IPS-11a (cell line): Measurements from ENCODE around the gene MVB12A.

ENCODE experiments used
- H3K4me3 ChIP-seq: one replicate; pipeline ENCODE4 v1.5.1; 2013; ENCODE audit warnings: low read depth, low read length, control low read depth

MVB12A gene

DNA sequence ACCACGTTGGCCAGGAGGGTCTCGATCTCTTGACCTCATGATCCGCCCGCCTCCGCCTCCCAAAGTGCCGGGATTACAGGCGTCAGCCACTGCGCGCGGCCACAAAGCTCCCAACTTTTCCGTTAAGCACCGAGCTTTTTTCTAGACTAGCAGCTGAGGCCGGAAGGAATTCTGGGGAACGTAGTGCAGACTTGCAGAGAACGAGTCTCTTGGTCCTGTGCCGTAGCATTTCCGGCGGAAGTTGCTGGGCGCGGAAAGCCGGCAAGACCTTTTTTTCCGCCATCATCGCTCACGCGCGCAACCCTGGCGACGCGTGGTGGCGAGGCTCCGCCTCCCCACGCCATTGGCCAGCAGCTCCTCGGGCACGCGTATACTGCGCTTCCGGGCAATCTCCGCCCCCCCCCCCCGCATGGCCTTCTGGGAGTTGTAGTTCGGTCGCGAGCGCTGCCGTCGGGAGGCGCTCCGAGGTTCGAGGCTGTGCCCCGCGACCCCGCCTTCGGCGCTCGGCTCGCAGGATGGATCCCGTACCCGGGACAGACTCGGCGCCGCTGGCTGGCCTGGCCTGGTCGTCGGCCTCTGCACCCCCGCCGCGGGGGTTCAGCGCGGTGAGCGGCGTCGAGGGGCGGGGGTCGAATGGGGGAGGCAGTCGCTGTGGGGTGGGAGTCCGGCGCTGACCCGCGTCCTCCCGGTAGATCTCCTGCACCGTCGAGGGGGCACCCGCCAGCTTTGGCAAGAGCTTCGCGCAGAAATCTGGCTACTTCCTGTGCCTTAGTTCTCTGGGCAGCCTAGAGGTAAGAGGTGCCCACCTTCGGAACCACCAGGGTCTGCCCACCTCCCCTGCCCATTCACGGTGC lies at the start of gene MVB12A:
Gene MVB12A, plus strand, starts transcription at position 427 of the 854 bp plus-strand sequence. Its CDS starts 89 bp downstream, at position 516.
- H3K4me3 ChIP-seq = peak within 1 kb of the TSS; percentile 56

DNA sequence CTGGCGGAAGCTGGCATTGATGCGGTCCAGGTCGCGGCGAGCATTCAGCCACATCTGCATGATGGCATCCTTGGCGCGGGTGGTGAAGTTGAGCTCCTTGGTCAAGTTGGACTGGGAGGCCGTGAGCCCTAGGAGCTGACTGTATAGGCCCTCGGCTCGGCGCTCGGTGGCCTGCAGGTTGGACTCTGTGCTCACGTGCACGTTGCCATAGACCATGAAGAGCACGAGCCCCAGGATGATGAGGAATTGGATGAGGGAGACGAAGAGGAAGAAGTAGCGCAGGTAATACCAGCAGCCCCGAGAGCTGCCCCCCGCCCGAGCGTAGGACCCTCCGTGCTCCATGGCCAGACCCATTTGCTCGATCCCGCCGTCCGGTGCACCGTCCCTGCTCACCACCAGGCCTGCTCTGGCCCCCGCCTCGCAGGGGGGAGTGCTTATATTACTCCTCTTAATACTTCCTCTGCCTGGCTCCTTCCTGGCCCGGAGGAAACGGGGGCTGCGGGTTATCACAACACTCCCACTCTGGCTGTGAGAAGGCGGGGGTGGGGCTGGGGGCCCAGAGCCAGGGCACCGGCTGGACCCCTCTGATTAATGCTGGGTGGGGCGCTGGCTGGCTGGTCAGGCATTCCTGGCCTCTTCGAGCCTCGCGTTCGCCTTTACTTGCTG lies 42.8 kb upstream of the MVB12A start, which contains the start of gene PLVAP:
Gene PLVAP, minus strand, starts transcription at position 408 of the 666 bp plus-strand sequence. Its CDS starts 54 bp downstream, at position 354.
- no peak within 1 kb of the TSS for H3K4me3 ChIP-seq

DNA sequence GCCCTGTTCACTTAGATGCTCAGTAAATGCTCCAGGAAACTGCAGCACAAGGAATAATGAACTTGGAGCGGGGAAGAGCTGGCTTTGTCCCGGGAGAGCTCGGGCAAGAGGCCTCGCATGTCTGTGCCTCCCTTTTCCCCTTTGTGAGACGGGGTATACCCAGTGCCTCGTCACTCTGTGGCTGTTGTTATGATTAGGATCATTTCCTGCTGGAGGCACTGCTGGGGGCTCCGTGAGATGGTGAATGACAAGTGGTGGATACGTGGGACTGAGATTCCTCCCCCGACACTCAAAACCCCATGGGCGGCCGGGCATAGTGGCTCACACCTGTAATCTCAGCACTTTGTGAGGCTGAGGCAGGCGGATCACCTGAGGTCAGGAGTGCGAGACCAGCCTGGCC lies 41.6 kb upstream of the MVB12A start:
- no peak overlapping the region for H3K4me3 ChIP-seq

DNA sequence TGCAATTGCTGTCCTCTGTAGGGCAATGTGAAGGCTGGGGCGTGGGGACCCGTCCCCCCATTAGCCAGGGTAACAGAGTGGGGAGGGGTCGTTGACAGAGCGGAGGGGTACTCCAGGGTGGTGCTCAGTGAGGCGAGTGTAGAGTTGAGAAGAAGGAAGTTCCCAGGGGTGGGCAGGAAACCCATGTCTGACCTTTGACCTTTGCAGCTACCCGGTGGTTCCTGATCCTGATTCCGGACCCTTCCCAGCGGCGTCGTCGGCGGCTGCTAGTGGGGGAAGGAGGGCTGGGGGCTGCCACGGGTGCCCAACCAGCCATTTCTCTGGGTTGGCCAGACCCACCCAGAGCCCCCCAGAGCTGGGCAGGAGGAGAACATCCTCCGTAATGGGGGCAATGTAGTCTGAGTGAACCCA lies 40.6 kb upstream of the MVB12A start:
- no peak overlapping the region for H3K4me3 ChIP-seq

DNA sequence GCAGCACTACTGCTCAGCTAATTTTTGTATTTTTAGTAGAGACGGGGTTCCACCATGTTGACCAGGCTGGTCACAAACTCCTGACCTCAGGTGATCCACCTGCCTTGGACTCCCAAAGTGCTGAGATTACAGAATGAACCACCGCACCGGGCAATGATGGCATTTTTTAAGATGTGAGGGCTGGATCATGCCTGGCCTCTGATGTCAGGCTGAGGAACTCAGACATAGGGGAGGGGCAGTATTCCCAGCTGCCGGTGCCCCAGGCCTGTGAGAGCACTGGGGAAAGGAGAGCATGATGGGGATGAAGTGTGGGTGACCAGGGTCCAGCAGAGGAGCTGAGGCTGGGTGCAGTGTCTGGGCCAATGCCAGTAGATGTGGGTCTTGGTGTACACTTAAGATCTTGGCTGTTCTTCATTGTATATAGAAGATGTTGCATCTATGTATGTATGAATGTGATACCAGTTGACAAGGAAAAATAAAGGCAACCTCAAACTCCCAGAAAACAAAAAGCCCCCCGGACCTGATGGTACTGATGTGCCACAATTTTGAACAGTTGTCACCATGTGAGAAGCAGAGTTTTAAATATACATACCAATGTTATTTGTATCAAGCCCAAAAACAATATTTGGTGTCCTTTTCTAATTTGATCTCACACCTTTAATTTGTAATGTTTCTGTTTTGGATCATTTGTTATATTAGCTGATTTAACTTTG lies 39.3 kb upstream of the MVB12A start:
- no peak overlapping the region for H3K4me3 ChIP-seq

DNA sequence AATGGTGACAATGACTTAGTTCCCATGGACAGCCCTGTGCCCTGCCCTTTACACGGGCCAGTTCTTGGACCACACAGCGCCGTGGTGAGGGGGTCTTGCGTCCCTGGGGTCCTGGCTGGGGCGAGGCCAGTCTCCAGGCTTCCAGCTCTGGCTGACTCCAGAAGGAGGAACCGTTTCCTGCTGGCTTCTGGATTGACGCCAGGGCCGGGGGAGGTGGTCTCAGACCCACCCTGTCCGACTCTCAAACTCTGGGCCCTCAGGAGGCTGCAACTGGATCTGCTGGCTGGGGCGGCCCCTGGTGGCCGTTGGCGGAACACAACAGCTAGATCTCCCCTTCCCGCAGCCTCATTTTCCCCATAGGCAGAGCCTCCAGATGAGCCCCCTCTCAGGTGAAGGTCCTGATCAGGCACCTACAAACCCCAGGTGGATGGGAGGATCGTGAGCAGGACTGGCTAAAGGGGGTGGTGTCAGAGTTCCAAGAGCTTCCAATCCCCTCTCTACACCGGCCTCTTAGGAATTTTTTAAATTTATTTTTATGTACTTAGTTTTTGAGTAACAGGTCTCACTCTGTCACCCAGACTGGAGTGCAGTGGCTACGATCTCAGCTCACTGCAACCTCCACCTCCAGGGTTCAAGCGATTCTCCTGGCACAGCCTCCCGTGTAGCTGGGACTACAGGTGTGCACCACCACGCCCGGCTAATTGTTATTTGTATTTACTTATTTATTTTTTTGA lies 33.8 kb upstream of the MVB12A start:
- no peak overlapping the region for H3K4me3 ChIP-seq

DNA sequence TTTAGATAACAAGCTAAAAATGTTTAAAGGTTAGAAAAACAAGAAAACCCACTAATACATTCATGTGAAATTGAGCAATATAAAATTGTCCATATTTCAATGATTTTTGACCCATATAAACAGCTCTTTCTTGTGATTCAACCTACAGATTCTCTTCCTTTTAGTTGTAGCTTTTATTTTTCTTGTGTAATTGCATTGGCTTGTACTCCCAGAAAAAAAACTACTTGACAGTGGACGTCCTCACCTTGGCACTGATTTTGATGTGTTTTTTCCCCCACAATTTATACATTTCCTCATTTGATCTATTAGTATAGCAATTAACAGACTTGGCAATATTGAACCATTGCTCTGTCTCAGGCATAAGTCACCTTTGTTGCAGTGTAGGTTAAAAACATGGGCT lies 30.6 kb upstream of the MVB12A start:
- H3K4me3 ChIP-seq = no peak overlapping the region

DNA sequence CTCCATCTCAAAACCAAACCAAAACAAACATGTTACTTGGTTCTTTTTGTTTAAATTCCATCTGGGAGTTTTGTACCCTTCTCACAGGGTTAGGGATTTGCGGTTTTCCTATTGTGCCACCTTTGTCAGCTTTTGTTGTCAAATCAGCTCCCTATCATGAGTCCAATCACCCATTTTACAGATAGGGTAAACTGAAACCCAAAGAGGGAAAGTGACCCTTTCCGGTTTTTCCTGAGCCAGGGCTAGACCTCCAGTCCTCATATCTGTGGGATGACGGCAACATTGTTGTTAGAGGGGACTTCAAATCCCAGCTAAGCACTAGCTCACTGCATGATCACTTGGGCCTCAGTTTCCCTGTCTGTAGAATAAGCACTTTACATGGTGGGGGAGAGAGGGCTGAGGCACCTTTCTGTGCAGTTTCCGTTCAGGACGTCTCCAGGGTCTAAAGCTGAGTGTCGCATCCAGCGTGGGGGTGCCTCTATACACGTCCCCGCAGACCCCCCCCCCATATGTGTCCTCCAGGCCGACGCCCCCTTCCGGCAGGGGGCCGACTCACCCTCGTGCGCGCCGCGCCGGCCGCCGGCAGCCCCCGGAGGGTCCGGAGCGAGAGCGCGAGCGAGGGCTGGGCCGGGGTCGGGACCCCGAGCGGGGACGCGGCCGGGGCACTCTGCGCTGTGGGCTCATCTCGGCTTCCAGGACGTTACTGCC lies 29.7 kb upstream of the MVB12A start:
- peak overlapping the region; percentile 61 for H3K4me3 ChIP-seq

DNA sequence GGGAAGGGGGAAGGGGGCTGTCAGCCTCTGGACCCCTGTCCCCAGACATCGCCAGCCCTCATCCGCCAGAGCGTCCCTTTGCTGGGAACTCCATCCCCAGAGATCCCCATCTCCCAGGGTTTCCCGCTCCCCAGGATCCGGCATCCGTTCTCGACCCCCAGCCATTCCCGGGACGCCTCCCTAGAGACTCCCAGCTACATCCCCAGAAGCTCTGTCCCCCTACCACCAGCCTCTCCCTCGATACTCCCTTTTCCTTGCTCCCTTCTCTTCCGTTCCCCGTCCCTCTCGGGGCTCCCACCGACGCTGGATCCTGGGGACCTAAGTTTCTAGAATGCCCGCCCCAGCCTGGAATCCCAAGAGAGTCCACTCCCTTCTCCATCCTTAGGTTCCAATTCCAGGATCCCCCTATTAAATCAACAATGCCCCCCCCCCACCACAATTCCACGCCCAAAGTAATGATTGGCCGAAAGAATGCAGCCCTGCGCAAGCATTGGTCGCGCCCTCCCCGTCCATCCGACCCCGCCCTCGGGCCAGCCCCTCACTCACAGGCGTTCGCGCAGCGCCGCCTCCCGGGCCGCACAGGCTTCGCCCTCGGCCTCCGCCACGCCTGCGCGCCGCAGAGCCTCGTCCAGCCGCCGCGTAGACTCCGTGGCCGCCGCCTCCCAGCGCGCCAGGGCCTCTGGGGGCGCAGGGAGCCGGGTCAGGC lies 29.0 kb upstream of the MVB12A start:
- H3K4me3 ChIP-seq = peak overlapping the region; percentile 61

DNA sequence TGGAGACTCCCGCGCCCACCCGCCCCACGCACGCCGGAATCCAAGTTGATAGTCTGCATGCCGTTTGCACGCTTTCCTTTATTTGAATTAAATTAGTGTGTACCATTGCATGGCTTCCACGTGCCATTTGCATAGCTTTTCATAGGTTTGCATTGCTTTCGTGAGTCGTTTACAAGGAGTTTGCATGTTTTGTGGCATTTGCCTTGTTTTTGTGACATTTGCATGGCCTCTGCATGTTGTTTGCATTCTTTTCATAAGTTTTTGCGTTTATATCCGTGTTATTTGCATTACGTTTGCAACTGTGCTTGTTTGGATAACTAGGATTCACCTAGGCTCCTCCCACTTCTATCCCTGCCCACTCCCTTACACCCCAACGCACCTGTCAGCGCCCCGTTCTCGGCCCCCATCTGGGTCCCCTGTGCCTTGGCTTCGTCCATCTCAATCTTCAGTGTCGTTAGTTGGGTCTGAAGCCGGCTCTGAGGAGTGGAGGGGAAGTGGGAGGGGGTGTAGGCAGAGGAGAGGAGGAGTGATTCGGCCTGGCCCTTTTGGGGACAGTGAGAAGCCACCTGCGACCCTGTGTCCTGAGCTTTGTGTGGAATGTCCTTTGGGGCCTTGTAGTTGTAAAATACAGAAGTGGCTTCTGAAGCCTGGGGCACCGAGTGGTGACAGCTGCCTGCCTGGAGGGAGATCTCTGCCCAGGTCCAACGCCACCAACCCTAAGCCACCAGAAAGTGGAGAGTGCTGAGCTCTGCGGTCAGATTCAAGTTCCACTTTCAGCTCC lies 28.3 kb upstream of the MVB12A start:
- H3K4me3 ChIP-seq = peak overlapping the region; percentile 60

DNA sequence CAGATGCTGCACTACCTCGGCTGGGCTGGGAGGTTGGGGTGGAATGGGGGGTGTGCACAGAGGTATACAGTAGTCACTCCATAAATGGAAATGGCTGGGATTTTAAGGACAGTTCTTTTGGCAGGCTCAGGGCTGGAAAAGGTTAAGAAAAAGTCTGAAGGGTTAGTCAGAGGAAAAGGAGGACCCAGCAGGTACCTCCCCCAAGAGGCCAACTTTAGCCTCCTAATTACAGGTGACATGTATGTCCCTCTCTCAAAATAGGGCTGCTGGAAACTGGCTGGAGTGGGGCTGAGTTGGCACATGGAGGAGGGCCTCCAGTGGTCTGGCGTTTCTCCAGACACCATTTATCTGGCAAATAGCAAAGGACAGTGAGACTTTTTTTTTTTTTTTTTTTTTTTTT lies 26.8 kb upstream of the MVB12A start:
- H3K4me3 ChIP-seq = no peak overlapping the region

DNA sequence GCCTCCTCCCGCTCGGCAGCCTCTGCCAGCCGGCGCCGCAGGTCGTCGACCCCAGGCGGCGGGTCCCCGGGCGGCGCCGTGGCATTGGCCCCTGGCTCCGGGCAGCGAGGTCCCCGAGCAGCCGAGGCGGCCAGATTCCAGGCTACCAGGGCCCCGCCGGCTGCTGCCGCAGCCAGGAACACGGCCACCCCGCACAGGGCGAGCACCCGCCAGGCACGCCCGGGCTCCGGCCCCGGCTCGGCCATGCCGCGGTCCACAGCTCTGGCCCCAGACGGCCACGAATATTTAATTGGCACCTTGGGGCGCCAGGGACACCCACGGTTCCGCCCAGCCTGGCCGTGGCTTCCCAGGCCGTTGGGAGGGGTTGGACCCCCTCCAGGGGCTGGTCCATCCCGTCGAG lies 25.9 kb upstream of the MVB12A start, which contains the start of gene CCDC194:
Gene CCDC194, minus strand, starts transcription at position 283 of the 400 bp plus-strand sequence. Its CDS starts 38 bp downstream, at position 245.
- H3K4me3 ChIP-seq = no peak within 1 kb of the TSS

DNA sequence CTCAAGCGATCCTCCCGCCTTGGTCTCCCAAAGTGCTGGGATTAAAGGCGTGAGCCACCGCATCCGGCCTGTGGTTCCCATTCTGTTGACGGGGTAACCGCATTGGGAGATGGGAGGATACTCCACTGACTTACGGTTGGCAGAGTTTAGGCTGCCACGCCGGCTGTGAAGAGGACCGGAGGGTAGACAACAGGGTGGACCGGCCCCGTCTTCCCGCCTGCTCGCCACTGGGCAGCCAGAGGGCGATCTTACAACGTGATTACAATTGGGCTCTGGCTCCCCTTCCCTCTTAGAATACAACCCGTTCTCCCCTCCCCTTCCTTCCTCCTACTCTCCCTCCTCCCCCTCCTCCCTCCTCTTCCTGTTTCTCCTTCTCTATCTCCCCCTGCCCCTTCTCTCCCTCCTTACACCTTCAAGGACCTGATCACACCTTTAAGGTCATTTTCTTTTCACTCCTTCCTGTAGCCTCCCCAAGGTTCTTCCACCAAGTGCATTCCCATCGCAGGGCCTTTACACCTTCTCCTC lies 24.9 kb upstream of the MVB12A start:
- no peak overlapping the region for H3K4me3 ChIP-seq

DNA sequence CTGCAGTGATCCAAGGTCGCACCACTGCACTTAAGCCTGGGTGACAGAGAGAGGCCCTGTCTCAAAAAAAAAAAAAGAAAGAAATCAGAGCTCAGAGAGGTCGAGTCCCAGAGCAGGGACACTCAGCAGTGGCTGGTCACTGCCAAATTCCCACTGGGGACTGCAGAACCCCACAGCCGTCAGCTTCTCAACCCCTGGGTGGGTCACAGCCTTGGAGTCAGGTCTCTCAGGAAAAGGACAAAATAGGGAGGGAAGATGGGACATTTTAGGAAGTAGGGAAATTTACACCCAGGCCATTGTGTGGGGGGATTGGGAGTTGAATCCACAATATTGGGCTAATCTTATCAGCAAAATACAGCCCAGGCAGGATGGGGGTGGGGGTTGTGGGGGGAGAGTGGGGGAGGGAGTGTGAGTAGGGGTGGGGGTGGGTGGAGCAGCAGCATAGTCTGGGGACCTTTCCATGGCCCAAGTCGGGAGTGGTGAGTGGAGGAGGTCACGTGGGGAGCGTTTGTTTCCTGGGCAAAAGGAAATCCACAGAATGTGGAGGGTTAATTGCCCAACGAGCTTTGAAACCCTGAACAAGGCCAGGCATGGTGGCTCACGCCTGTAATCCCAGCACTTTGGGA lies 20.8 kb upstream of the MVB12A start:
- no peak overlapping the region for H3K4me3 ChIP-seq

DNA sequence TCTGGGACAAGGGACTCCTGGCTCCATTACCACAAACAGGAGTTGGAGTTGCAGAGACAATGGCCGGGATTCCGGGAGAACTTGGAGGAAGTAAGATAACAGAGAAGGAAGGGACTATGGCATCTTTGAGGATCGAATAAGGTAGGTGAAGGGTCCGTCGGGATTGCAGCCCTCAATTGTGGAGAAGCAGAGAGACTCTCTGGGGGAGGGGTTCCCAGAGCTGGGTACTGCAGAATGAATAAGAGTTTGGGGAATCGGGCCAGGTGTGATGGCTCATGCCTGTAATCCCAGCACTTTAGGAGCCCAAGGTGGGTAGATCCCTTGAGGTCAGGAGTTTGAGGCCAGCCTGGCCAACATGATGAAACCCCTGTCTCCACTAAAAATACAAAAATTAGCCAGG lies 18.2 kb upstream of the MVB12A start:
- H3K4me3 ChIP-seq = no peak overlapping the region

DNA sequence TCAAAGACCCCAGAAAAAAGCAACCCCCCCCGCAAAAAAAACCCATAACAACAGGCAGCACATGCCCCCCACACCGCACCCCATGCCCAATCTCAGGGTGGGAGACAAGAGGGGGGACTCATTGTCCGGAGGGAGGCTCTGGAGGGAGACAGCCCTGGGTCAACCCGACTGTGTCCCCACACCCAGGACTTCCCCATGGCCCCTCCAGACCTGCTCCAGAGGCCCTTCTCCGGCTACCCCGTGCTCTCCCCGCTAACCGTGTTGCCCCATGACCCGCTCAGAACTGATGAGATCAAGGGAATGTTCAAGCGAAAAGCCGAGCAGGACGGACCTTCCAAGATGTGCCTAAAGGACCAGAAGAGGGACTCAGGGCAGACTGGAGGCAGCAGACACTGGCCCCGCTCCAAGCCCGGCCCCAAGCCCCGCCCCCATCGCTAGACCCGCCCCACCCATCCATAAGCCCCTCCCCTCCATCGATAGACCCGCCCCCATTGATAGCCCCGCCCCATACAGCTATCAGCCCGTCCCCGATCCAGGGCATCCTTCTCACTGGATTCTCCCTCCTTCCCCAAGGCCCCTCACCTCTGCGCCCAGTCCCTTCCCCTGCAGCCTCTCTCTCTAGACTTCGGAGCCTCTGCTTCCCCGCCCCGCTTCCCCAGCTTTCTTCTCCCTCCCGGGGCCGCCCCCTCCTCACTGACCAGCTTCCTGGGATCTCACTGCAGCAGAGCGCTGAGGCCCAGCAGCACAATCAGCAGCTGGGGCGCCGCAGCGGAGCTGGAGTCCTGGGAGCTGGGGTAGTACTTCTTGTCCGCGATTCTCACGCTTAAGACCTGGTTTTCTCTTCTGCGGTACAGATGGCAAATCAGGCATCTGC lies 16.6 kb upstream of the MVB12A start:
- peak overlapping the region; percentile 31 for H3K4me3 ChIP-seq

DNA sequence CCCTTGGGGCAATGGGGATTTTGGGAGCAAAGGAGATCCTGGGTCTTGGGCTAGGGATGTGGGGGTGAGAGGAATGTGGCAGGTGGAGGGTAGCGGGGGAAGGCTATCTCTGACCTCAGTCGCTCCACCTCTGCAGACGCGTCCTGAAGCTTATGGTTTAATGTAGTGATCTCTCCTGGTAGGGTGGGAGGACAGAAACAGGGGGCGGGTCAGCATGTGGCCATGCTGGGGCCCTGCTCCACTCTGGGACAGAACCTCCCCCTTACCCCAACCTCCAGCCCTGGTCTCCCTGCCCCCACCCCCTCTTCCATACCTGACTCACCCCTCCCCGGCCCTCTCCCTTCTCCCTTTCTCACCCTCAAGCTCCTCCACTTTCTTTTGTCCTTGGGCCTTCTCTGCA lies 15.8 kb upstream of the MVB12A start:
- peak overlapping the region; percentile 31 for H3K4me3 ChIP-seq
